ENCODE results near the gene GRIA3.

The GRIA3 gene

GRCh38 chrX:123477673-123478072 lies 293.6 kb downstream of the GRIA3 start:
- Histone ChIP-seq H3K9me3 (ENCODE audit: control insufficient read depth, insufficient read depth, low read depth, low read length) (no peaks in the 10 kb centered on the region), H3K27ac (ENCODE audit: extremely low read depth, low read depth, low read length) (no peak overlapping the region), H3K4me3 (ENCODE audit: low read depth, low read length) (no peak overlapping the region), H3K4me1 (ENCODE audit: control insufficient read depth, insufficient read depth, low read length) (no peaks in the 10 kb centered on the region), H3K36me3 (ENCODE audit: control insufficient read depth in 2 of 2, insufficient read depth in 1 of 2, low read length in 2 of 2) (no peaks in the 10 kb centered on the region)
- ChIA-PET POLR2A (no interaction called here), CTCF (no interaction called here)
- no peak for TF ChIP-seq ZFP41 (tag by site-specific recombination; IDR thresholded peaks at IDR 0.05; ENCODE audit: borderline replicate concordance)
- TF ChIP-seq ZBTB21 (tag by site-specific recombination; IDR thresholded peaks at IDR 0.05) = no peak
- TF ChIP-seq ZNF785 (tag by site-specific recombination; IDR thresholded peaks at IDR 0.05) = no peak
- TF ChIP-seq ZSCAN30 (tag by site-specific recombination; IDR thresholded peaks at IDR 0.05) = no peak
- TF ChIP-seq ZNF837 (tag by site-specific recombination; IDR thresholded peaks at IDR 0.05) = no peak
- no peak for TF ChIP-seq SALL2 (tag by site-specific recombination; IDR thresholded peaks at IDR 0.05; ENCODE audit: borderline replicate concordance)
- TF ChIP-seq ZNF843 (tag by site-specific recombination; IDR thresholded peaks at IDR 0.05) = no peak
- no peak for TF ChIP-seq PATZ1 (tag by site-specific recombination; IDR thresholded peaks at IDR 0.05)
- no peak for TF ChIP-seq ZNF391 (tag by site-specific recombination; IDR thresholded peaks at IDR 0.05; ENCODE audit: borderline replicate concordance, low read depth)
- no peak for TF ChIP-seq ZNF202 (tag by site-specific recombination; IDR thresholded peaks at IDR 0.05; ENCODE audit: borderline replicate concordance)
- TF ChIP-seq ZNF561 (tag by site-specific recombination; IDR thresholded peaks at IDR 0.05; ENCODE audit: borderline replicate concordance) = no peak
- TF ChIP-seq ZNF221 (tag by site-specific recombination; IDR thresholded peaks at IDR 0.05; ENCODE audit: borderline replicate concordance) = no peak
- TF ChIP-seq TSHZ1 (tag by site-specific recombination; IDR thresholded peaks at IDR 0.05; ENCODE audit: borderline replicate concordance) = no peak
- TF ChIP-seq ZNF140 (tag by site-specific recombination; IDR thresholded peaks at IDR 0.05) = no peak
- no peak for TF ChIP-seq FEZF1 (tag by site-specific recombination; IDR thresholded peaks at IDR 0.05)
- TF ChIP-seq ZNF670 (tag by site-specific recombination; IDR thresholded peaks at IDR 0.05; ENCODE audit: low read depth) = no peak

GRCh38 chrX:123481913-123482851 lies 298.1 kb downstream of the GRIA3 start:
- ChIA-PET POLR2A (no interaction called here), CTCF (no interaction called here)
- no peak overlapping the region for H3K4me3 ChIP-seq (ENCODE audit: low read depth, low read length)
- no peak overlapping the region for H3K27ac ChIP-seq (ENCODE audit: extremely low read depth, low read depth, low read length)
- H3K4me1 ChIP-seq (ENCODE audit: control insufficient read depth, insufficient read depth, low read length) = no peaks in the 10 kb centered on the region
- no peaks in the 10 kb centered on the region for H3K36me3 ChIP-seq (ENCODE audit: control insufficient read depth in 2 of 2, insufficient read depth in 1 of 2, low read length in 2 of 2)
- no peaks in the 10 kb centered on the region for H3K9me3 ChIP-seq (ENCODE audit: control insufficient read depth, insufficient read depth, low read depth, low read length)
- TF ChIP-seq ZNF19 (tag by site-specific recombination; IDR thresholded peaks at IDR 0.05; ENCODE audit: low read depth) = no peak
- TF ChIP-seq PRDM2 (tag by site-specific recombination; IDR thresholded peaks at IDR 0.05; ENCODE audit: borderline replicate concordance) = no peak
- TF ChIP-seq ZBTB6 (tag by site-specific recombination; IDR thresholded peaks at IDR 0.05) = no peak
- TF ChIP-seq KLF1 (tag by site-specific recombination; IDR thresholded peaks at IDR 0.05) = no peak
- no peak for TF ChIP-seq ZNF555 (tag by site-specific recombination; conservative IDR thresholded peaks at IDR 0.05)
- TF ChIP-seq GFI1B (tag by site-specific recombination; IDR thresholded peaks at IDR 0.05) = no peak
